NCI-H1436 (cell line): Measurements from ENCODE around the gene ADAMTSL2.

Source experiments
- DNase-seq: peaks from one replicate; lab custom pipeline; 2025; lab: John Stamatoyannopoulos, UW

The ADAMTSL2 gene

GRCh38 chr9:133518200-133518599 lies 16.3 kb upstream of the ADAMTSL2 start:
- no peak for DNase-seq

GRCh38 chr9:133518706-133519449 lies 15.6 kb upstream of the ADAMTSL2 start:
- DNase-seq = no peak

GRCh38 chr9:133519693-133520092 lies 14.8 kb upstream of the ADAMTSL2 start:
- DNase-seq = no peak

DNA sequence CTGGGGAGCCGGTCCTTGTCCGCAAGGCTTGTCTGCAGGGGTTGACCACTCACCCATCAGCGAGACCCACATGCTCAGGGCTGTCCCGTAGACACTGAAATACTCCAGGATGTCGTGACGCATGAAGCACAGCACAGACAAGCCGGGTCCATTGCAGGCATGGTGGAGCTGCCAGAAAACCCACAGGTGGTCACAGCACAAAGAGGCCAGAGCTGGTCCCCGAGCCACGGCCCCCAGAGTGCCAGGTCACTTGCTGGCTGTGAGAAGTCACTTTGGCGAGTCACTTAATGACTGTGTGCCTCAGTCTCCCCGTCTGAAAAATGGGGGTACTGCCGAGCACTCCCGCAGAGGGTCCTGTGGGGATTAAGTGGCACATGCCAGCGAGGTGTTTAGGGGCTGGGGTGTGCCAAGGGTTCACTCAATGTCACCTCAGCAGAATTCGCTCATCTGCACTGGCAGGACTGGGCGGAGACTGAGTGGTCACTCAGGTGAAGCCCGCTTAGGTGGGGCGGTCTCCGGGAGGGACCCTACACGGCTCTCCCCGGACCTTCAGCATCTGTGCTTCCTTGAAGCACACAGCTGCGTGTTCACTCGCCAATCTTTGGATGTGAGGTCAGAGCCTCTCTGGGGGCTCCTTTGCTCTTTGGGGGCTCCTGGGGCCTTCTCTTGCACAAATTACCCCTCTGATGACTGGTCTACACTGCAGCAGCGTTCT lies 14.2 kb upstream of the ADAMTSL2 start:
- no peak for DNase-seq

- no peak for DNase-seq
These were observed 13.1 kb upstream of the ADAMTSL2 start for GRCh38 chr9:133521122-133522072.

GRCh38 chr9:133522073-133522910 lies 12.2 kb upstream of the ADAMTSL2 start:
- no peak for DNase-seq

GRCh38 chr9:133523106-133523505 lies 11.4 kb upstream of the ADAMTSL2 start:
- DNase-seq = no peak

DNA sequence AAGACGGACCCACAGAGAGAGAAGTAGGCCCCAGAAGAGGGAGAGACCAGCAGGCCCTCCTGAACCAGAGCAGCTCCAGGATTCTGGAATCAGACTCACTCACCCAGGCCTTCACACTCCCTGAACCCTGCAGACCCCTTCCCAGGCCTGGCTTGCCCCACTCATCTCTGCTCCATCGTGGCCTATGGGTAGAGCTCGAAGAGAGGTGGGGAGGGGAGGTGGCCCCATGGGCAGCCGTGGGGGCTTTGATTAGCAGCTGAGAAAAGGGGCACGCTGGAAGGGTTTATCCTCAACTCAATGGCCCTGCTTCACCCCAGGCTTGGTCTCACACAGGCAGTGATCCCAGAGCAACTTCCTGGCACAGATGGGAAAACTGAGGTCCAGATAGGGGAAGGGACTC lies 10.4 kb upstream of the ADAMTSL2 start:
- DNase-seq = no peak

GRCh38 chr9:133524679-133525228 lies 9.8 kb upstream of the ADAMTSL2 start, which contains the start of gene MYMK:
MYMK (minus strand) TSS chr9:133524959; CDS start chr9:133524844, 115 bp downstream.
- DNase-seq = no peak

DNA sequence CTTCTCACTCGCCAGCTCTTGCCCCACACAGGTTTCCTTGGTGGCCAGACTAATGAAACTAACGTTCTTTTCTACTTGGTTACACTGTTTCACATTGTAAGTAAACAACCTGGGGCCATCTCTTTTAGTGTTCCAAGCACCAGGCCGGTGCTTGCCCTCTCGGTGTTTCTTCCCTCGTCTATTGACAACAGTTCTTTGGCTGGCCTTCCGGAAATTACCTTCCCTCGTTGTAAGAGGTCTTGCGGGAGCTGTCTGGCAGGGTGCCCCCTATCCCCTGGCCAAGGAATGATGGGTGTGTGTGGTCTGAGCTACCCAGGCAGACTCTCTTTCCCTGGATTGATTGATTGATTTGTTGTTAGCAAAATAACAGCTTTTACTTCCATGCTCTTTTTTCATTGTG lies 8.8 kb upstream of the ADAMTSL2 start:
- no peak for DNase-seq

DNA sequence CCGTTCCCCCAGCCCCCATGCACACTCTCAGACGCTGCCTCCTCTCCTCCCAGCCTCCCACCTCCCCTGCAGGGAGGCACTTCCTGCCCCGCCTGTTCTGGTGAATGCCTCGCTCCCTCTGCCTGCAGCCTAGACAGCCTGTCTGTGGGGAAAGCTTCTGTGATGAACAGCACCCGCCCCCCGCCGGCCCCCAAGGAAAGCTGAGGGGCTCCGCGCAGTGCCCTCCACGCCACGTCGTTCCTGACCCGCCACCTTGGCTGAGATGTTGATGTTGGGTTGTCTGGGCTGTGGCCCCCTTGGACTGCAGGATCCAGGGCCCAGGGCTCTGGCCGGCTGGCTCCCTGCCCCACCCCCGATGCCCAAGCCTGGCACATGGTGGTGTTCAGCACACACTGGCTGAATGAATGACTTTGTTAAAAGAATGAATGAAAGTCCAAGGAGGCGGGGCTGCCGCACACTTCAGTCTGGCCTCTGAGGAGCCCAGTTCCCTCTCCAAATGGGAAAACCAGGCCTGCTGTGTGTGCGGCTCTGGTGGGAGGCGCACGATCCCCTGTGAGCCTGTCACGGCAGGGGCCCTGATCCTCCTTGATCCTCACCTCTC lies 7.7 kb upstream of the ADAMTSL2 start:
- no peak for DNase-seq

GRCh38 chr9:133527444-133527920 lies 7.0 kb upstream of the ADAMTSL2 start:
- DNase-seq = no peak

- DNase-seq = no peak
These were observed 6.3 kb upstream of the ADAMTSL2 start for GRCh38 chr9:133528001-133528875.

DNA sequence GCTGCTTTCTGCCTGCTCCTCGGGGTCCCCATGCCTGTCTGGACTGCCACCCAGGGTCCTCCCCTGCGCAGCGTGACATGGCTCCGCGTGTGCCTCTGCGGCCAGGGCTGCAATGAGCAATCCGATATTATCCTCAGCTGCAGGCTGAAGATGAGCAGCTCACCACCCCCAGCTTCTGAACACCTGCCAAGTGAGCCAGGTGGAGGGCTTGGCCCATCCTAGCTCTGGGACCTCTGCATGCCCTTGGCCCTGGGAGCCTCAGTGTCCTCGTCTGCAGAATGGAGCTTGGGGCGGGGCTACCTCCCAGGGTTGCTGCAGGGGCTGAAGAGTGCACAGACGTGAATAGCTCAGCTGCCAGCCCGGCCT lies 5.6 kb upstream of the ADAMTSL2 start:
- no peak for DNase-seq

- DNase-seq = no peak
These were observed 5.0 kb upstream of the ADAMTSL2 start for GRCh38 chr9:133529457-133529856.

- DNase-seq = no peak
These were observed 4.6 kb upstream of the ADAMTSL2 start for GRCh38 chr9:133529874-133530273.

- DNase-seq = no peak
These were observed 3.2 kb upstream of the ADAMTSL2 start for GRCh38 chr9:133531293-133531692.

DNA sequence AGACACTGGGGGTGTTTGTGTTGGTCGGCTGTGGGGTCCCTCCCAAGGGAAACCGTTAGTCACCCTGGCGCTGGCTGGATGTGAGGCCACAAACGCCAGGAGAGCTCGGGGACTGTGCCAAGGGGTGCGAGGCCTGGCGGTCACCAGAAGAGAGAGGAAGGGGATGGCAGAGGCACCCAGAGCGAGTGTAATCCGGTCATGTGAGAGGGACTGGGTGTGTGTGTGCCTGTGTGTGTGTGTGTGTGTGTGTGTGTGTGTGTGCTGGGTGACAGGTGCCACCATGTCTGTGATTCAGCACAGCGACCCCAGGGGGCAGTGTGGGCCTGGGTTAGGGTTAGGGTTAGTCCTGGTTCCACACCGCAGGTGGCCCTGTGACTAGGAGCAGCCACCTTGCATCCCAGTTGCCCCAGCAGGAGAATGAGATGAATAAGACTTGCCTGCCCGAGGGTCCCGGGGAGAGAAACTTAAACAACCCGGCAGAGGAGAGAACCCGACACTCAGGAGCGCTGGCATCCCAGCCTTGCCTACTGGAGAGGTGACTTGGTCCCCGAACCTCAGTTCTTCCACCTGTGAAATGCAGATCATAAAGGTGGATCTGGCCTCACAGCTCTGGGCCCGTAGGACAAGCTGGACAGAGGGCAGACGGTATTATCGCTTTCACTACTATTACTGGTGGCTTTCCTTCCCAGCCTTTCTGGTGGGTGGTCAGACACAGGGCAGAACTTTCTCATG lies 1.4 kb upstream of the ADAMTSL2 start:
- DNase-seq = peak; percentile 81

- no peak for DNase-seq
These were observed 647 bp upstream of the ADAMTSL2 start for GRCh38 chr9:133533857-133534256.
